GM21390 (cell line): ENCODE measurements around the gene KIF20B.
"Not testable (repeated sequence)": the region's sequence is repeated elsewhere in the genome, so short reads cannot be mapped to it uniquely, and the experiment has no call there.

Experiments
- ATAC-seq: cut with Tn5 transposase; IDR thresholded peaks from one replicate; pipeline ENCODE4 v1.9.1; 2021; ENCODE audit not compliant: unreplicated experiment

KIF20B gene

DNA sequence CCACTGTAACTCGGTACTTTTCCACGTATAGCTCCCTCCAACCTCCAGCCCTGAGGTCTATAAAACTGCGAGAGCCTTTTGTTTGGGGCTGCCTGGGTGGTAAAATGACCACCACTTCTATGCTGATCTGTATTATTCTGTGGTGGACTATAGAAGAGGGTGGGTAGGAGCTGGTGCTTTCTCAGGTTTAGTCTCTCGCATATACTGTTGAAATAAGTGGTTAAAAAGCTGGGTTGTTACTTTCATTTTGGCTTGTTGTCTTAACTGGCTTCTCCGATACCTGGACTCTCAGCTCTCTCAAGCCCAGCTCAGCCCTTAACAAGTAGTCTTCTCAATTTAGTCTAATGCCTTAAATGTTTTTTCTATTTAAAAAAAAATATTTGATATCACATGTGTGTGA, 70.3 kb downstream of the KIF20B start:
- ATAC-seq, result no peak

DNA sequence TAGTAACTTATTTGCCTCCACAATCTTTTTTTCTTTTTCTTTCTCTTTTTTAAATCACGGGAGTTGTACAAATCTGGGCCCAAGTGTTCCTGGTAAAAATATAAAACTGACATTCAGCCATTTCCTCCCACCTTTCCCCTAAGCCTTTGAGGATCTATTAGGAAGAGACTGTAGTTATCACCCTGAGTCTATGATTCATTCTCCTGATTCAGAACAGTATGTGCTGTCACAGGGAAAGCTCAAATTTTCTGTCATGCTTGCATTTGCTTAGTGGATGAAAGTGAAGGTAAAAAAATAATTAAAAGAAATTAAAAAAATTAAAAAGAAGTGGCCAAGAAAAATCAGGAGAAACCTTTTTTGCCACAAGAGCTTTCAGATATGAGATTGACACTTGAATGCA, 71.7 kb downstream of the KIF20B start:
- ATAC-seq, result no peak

DNA sequence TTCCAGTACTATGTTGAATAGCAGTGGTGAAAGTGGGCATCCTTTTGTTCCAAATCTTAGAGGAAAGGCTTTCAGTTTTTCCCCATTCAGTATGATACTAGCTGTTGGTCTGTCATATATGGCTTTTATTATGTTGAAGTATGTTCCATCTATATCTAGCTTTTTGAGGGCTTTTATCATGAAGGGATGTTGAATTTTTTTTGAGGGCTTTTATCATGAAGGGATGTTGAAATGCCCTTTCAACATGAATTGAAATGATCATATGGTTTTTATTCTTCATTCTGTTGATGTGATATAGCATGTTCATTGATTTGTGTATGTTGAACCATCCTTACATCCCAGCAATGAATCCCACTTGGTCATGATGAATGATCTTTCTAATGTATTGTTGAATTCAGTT, 75.3 kb downstream of the KIF20B start:
- no peak for ATAC-seq

GRCh38 chr10:89782470-89782869, 81.1 kb downstream of the KIF20B start:
- ATAC-seq, result no peak

DNA sequence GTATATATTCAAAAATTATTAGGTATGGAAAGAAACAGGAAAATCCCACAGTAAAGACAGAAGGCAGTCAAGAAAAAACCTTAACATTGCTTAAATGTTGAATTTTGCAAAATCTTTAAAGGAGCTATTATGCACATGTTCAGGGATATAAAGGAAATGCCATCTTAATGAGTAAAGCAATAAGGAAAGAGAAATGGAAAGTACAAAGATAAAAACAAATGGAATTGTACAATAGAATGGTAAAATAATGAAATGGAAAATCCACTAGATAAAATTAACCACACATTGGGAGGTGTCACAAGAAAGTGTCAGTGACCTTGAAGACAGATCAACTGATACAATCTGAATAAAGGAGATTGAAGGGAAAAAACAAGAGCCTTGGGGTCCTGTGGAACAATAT, 82.0 kb downstream of the KIF20B start:
- ATAC-seq, result no peak

DNA sequence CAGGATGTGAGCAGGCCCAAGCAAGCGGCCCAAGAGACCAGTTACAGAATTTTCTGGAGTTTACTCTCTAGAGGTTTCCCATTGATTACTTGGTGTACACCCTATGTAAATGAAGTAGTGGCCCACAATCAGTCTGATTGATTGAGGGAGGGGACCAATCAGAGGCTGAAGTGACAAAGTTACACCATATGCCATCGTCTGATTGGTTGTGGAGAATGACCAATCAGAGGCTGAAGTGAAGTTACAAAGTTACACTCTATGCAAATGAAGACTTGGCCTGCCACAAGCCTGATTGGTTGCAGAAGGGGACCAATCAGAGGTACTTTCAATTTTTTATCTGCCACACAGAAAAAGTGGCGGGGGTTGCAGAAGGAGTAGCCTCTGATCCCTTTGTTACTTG, 83.7 kb downstream of the KIF20B start:
- no peak for ATAC-seq

DNA sequence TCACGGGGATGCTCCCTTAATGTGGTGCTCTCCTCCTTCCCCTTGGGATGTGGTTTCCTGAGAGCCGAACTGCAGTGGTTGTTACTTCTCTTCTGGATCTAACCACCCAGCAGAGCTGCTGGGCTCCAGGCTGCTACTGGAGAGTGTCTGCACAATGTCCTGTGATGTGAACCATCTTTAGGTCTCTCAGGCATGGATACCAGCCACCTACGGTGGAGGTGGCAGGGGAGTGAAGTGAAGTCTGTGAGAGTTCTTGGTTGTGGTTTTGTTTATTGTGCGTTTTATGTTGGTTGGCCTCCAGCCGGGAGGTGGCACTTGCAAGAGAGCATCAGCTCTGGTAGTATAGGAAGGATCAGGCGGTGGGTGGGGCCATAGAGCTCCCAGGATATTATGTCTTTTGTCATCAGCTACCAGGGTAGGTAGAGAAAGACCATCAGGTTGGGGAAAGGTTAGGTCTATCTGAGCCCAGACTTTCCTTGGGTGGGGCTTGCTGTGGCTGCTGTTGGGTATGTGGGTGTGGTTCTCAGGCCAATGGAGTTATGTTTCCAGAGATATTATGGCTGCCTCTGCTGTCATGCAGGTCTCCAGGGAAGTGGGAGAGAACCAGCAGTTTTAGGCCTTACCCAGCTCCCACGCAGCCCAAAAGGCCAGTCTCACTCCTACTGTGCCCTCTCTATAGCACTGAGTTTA, 87.9 kb downstream of the KIF20B start:
- no peak for ATAC-seq

DNA sequence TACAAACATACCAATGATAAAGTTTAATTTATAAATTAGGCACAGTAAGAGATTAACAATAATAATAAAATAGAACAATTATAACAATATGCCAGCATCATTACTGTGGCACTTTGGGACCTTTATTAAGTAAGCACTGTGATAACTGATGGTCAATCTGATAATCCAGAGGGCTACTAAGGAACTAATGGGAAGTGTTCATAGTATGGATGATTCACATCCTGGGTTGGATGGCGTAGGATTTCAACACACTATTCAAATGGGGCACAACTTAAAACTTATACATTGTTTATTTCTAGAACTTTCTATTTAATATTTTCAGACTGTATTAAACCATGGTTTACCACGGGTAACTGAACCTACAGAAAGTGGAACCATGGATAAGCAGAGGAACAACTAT, 90.8 kb downstream of the KIF20B start:
- no peak for ATAC-seq

- no peak for ATAC-seq
Measured at GRCh38 chr10:89793649-89794254, 92.4 kb downstream of the KIF20B start.

GRCh38 chr10:89795840-89796239, 94.5 kb downstream of the KIF20B start:
- peak; percentile 67 for ATAC-seq

DNA sequence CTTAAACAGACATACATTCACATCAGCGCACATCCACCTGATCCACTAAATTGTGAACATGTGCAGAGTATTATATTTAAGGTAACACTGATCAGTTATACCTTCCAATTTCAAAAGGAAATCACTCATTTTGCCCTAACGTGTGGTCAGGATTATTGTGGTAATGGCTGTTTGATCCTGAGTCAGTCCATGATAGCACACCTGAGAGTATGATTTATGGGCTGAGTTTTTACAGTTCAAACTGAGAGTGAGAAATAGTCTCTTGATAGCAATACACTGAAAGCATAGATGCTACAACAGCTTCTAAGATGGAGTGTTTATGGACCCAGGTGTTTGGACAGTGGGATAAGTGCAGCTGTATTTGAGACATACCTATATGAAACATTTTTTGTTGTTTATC, 96.7 kb downstream of the KIF20B start:
- ATAC-seq, result no peak

GRCh38 chr10:89799573-89799972, 98.2 kb downstream of the KIF20B start:
- ATAC-seq, result no peak

- peak; percentile 97 for ATAC-seq
Measured at GRCh38 chr10:89805599-89806013, 104.2 kb downstream of the KIF20B start.

DNA sequence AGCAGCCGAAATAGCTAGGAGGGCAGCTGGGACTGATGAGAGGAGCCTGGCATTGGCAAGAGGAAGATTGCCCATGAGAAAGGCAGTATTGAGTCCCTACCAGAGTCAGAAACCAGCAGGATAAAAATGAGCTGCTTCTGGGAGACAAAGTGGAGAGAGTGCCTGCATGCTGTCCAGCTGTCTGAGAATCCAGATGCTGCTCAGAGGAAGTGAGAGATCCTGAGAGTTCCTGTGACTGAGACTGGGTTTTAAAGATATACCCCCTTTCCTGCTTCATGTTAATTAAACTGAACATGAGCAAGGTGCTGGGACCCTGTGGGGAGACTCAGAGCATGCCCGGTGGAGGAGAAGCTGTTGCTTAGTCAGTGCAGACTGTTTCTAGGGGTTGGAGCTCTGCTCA, 107.5 kb downstream of the KIF20B start:
- ATAC-seq, result no peak

GRCh38 chr10:89809766-89810165, 108.4 kb downstream of the KIF20B start:
- no peak for ATAC-seq

GRCh38 chr10:89810908-89811525, 109.6 kb downstream of the KIF20B start:
- ATAC-seq, result no peak

DNA sequence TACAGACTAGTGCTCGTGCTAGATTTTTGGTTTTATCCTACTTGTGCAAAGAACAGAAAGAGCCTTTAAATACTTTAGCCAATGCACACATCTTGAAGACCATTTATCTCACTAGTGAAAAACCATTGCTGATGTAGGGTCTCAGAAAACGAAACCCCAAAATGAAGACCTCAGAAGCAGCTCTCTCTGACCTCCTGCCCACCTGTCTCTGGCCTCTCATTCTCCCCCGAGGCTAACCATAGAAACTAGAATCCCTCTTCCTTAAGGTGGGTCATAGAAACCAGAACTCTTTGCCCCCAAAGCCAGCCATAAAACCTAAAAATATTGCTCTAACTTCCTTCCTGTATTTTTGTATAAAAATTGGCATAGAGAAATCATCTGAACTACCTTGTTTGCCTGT, 112.2 kb downstream of the KIF20B start:
- ATAC-seq, result no peak

DNA sequence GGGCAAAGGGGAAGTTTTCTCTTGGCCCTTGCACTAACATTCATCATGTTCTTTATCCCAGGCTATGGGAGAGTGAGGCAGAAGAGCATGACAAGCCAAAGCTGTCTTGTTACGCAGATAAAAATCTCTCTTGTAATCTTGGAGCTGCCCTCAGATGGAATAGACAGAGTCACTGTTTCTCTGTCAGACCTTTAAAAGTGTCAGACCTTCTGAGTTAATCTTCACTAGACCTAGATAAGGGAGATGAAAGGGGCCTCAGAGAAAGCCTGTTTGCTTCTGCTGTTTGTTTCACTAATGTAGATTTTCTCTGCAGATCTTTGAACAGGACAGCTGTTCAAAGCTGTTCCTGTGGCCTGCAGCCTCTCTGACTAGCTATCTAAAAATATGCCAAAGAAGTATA, 112.9 kb downstream of the KIF20B start:
- ATAC-seq, result no peak

DNA sequence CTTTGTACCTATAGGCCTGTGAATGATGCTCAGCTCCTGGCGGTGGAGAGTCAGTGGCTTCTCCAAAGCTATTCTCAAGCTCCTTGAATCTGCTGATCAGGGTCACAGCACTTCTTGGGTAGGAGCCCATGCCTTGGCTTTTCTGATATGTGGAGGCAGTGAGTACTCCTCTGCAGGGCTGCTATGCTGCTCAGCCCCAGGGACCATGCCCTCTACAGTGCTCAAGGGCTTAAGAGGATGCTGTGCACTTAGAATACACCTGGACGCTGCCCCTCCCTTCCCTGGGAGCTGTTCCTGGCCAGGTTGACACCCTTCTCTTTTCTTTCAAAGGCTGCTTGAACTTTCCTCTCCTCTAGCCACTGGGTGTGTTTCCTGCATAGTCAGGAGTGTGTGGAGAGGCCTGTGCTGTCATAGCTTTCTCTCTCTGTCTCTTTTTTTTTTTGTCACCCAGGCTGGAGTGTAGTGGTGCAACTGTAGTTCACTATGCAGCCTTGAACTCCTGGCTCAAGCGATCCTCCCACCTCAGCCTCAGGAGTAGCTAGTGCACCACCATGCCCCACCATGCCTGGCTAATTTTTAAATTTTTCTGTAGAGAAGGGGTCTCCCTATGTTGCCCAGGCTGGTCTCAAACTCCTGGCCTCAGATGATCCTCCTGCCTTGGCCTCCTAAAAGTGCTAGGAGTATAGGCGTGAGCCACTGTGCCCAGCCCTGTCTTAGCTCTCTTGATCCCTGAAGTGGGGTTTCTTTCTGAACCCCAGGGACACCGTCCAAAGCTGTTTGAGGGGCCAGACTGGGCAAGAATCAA, 113.9 kb downstream of the KIF20B start:
- ATAC-seq, result no peak

DNA sequence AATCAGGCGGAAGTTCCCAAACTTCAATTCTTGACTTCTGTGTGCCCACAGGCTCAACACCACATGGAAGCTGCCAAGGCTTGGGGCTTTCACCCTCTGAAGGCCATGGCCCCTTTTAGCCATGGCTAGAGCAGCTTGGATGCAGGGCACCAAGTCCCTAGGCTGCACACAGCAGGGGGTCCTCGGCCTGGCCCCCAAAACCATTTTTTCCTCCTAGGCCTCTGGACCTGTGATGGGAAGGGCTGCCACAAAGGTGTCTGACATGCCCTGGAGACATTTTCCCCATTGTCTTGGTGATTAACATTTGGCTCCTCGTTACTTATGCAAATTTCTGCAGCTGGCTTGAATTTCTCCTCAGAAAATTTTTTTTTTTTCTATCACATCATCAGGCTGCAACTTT, 117.6 kb downstream of the KIF20B start:
- ATAC-seq, result not testable (repeated sequence)
